Lower lobe of right lung (tissue), 2 donors: ENCODE data around the gene FBXL12. TPM values are rescaled to one million over a fixed set of nuclear protein-coding genes. Genes with fewer than 3 reads are reported as not detected.
A peak's percentile ranks its signal among the peaks of the same experiment; 100 is the strongest.
"Not testable (repeated sequence)": the region's sequence is repeated elsewhere in the genome, so short reads cannot be mapped to it uniquely, and the experiment has no call there.

Experiments used
- ATAC-seq, 2 donors: fragments of 200-7000 bp; cut with Tn5 transposase; one replicate each; pipeline ENCODE4 v1.9.1; 2020 to 2022; ENCODE audit warnings: mild to moderate bottlenecking in 2 of 2, moderate library complexity in 2 of 2
- DNase-seq: peaks from one replicate; pipeline ENCODE4 v3.0.0-alpha.2; 2020
- H3K27ac ChIP-seq: fragments of 200-600 bp; one replicate; pipeline ENCODE4 v1.8.0; 2022
- H3K27me3 ChIP-seq: fragments of 200-600 bp; one replicate; pipeline ENCODE4 v1.8.0; 2022; ENCODE audit warnings: low read depth
- H3K36me3 ChIP-seq: fragments of 200-600 bp; one replicate; pipeline ENCODE4 v1.8.0; 2022; ENCODE audit warnings: mild to moderate bottlenecking
- H3K4me1 ChIP-seq: fragments of 200-600 bp; one replicate; pipeline ENCODE4 v1.8.0; 2022
- H3K4me3 ChIP-seq: fragments of 200-600 bp; one replicate; pipeline ENCODE4 v1.8.0; 2022; ENCODE audit warnings: mild to moderate bottlenecking
- H3K9me3 ChIP-seq: fragments of 200-600 bp; one replicate; pipeline ENCODE4 v1.8.0; 2022
- intact Hi-C: fragments of 100-400 bp; cut with DNase I; formaldehyde crosslinking; loops from one replicate; pipeline ENCODE4 v1.11.0; 2022
- total RNA-seq: library from RNA; stranded (reverse); fragmentation: NEBNext Ultra II Directional; extraction: Animal tissue kit (Norgen Biotek cat#: 25700); gene quantifications from one replicate; pipeline ENCODE4 v1.2.1, GENCODE V29; 2021
- TF ChIP-seq, protein P1 (sequence below): fragments of 200-600 bp; IDR thresholded peaks from one replicate; pipeline ENCODE4 v1.8.0; 2022; ENCODE audit warnings: antibody characterized with exemption, mild to moderate bottlenecking
- donor health status: DM: no; HTN: yes; CAD: no; lungs with severe emphysema.

FBXL12 gene
- total RNA-seq, 1 donor from 2014 or later, result 18.6 TPM

DNA sequence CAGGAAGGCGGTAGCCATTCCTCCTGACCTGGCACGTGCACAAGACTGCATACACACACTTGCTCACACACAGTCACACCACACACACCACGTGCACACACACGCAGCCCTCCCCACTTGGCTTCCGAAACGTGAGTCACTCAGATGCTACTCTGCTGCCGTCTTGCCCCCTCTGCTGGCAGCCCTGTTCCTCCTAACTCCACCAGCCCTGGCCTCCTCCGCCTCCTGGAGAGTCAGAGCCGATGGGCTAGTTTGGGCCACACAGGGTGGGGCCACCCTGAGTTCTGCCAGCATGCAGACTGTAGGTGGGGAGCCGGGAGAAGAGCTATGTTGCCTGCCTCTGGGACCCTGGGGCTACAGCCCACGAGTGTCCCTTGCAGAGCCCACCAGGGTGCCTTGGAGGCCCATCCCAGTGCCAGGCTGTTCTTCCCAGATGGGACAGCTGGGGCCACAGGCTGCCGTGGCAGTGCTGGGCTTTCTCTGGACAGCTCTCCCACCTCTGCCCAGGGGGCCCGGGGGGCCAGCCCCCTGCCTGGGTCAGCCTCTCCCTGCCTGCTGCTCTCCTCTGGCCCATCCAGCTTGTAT lies 28.3 kb upstream of the FBXL12 start:
- TF ChIP-seq, protein P1, sequence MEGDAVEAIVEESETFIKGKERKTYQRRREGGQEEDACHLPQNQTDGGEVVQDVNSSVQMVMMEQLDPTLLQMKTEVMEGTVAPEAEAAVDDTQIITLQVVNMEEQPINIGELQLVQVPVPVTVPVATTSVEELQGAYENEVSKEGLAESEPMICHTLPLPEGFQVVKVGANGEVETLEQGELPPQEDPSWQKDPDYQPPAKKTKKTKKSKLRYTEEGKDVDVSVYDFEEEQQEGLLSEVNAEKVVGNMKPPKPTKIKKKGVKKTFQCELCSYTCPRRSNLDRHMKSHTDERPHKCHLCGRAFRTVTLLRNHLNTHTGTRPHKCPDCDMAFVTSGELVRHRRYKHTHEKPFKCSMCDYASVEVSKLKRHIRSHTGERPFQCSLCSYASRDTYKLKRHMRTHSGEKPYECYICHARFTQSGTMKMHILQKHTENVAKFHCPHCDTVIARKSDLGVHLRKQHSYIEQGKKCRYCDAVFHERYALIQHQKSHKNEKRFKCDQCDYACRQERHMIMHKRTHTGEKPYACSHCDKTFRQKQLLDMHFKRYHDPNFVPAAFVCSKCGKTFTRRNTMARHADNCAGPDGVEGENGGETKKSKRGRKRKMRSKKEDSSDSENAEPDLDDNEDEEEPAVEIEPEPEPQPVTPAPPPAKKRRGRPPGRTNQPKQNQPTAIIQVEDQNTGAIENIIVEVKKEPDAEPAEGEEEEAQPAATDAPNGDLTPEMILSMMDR, result peak; percentile 21
- intact Hi-C loops, result no loop called here
- Histone ChIP-seq H3K27me3 (no peaks in the 10 kb centered on the region), H3K27ac (no peak overlapping the region), H3K4me1 (no peaks in the 10 kb centered on the region), H3K4me3 (no peak overlapping the region), H3K9me3 (no peaks in the 10 kb centered on the region), H3K36me3 (peaks cover 73% of the 10 kb centered on the region)
- DNase-seq (no peak), ATAC-seq (peak; percentile 20 to 28)

DNA sequence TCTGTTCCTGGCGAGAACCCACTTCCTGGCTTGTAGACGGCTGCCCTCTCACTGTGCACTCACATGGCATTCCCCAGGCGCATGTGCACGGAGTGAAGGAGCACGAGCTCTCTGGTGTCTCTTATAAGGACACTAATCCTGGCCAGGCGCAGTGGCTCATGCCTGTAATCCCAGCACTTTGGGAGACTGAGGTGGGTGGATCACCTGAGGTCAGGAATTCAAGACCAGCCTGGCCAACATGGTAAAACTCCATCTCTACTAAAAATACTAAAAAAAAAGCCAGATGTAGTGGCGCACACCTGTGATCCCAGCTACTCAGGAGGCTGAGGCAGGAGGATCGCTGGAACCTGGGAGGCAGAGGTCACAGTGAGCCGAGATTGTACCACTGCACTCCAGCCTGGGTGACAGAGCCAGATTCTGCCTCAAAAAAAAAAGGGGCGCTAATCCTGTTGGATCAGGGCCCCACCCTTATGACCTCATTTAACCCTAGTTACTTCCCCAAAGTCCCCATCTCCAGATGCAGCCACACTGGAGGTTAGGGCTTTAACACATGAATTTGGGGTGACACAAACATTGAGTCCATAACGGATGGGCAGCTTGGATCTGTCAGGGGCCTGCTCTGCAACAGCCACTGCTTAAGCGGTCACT lies 24.9 kb upstream of the FBXL12 start:
- ATAC-seq, H3K27me3 ChIP-seq, DNase-seq, intact Hi-C loops, H3K4me3 ChIP-seq, H3K27ac ChIP-seq, H3K4me1 ChIP-seq, H3K9me3 ChIP-seq: not testable (repeated sequence)
- peaks cover 98% of the 10 kb centered on the region for H3K36me3 ChIP-seq

DNA sequence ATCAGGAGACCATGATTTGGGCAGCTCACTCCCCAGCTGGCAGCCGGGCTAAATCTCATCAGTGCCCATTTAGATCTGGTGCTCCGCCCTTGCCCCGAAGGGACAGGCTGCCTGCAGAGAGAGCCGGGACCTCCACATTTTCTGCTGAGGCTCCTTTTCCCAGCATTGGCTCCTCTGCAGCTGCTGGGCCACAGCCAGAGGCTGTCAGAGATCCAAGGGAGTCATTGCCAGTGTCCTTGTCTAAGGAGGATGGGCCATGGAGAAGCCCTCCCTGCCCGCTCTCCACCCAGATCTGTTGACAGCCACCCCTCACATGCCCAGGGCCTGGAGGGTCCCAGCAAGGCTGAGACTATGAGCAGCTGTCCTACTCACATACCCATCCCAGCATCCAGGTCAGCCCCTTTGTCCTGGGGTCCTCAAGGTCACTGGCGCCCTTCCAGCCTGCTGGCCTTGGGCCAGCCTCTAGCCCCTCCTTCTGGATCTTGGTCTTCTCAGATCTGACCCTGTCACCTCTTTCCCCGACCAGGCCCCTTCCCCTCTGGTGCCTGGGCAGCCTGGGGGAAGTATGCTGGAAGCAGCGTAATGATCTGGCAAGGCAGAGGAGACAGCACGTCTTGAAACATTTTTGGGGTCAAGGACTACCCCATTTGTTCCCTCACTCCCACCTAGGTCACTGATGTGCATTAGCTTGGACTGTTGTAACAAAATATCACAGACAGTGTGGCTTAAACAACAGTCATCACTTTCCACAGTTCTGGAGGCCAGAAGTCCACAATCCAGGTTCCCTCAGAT lies 24.2 kb upstream of the FBXL12 start:
- Histone ChIP-seq H3K4me3 (no peak overlapping the region), H3K4me1 (no peaks in the 10 kb centered on the region), H3K27ac (no peak overlapping the region), H3K36me3 (peaks cover 98% of the 10 kb centered on the region), H3K27me3 (no peaks in the 10 kb centered on the region), H3K9me3 (no peaks in the 10 kb centered on the region)
- TF ChIP-seq, protein P1, result no peak
- ATAC-seq (no peak), DNase-seq (no peak)
- intact Hi-C loops, result no loop called here

DNA sequence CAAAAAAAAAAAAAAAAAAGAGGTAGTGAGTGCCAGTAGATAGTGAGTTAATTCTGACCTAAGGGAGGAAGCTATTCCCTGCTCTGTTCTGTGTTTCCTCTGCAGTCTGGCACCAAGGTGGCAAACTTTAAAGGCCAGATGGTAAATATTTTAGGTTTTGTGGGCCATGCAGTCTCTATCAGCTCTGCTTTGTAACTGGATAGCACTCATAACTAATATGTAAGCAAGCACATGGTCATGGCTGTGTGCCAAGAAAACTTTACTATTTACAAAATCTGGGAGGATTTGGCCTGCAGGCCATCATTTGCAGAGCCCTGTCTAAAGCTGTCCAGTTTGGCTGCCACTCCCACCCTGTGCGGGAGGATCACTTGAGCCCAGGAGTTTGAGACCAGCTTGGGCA lies 20.5 kb upstream of the FBXL12 start:
- DNase-seq, result no peak
- ATAC-seq, result no peak
- Histone ChIP-seq H3K27ac (no peak overlapping the region), H3K4me3 (no peak overlapping the region), H3K27me3 (no peaks in the 10 kb centered on the region), H3K36me3 (peaks cover 62% of the 10 kb centered on the region), H3K9me3 (no peaks in the 10 kb centered on the region), H3K4me1 (peaks cover 16% of the 10 kb centered on the region)
- TF ChIP-seq, protein P1, result no peak
- intact Hi-C loops, result no loop called here

DNA sequence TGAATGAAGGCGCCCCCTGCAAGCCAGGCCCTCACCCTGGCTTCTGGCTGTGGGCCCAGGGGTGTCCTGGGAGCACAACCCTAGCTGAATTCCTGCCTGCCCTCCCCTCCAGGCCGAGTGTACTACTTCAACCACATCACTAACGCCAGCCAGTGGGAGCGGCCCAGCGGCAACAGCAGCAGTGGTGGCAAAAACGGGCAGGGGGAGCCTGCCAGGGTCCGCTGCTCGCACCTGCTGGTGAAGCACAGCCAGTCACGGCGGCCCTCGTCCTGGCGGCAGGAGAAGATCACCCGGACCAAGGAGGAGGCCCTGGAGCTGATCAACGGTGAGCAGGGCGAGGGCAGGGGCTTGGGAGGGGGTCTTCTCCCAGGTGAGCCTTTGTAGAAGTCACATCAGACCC lies 19.4 kb upstream of the FBXL12 start:
- ATAC-seq (no peak), DNase-seq (no peak)
- Histone ChIP-seq H3K27ac (no peak overlapping the region), H3K4me1 (peaks cover 16% of the 10 kb centered on the region), H3K36me3 (peaks cover 54% of the 10 kb centered on the region), H3K9me3 (no peaks in the 10 kb centered on the region), H3K27me3 (no peaks in the 10 kb centered on the region), H3K4me3 (no peak overlapping the region)
- TF ChIP-seq, protein P1, result no peak
- intact Hi-C loops, result no loop called here

DNA sequence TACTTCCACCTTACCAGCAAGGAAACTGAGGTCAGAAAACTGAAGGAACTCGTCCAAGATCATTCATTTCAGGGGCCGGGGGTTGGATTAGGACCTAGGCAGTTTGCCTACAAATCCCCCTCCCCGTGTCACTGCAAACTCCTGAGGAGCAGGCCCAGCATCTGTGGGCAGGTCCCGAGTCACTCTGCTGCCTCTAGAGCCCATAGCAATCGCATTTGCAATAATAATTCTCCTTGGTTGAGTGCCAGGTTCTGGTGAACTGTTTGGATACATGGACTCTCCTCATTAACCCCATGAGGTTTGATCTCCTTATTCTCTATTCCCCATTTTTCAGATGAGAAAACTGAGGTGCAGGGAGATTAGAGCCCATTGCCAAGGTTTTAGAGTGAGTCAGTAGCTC lies 17.1 kb upstream of the FBXL12 start:
- Histone ChIP-seq H3K4me3 (peak overlapping the region; percentile 98), H3K27ac (peak overlapping the region; percentile 83), H3K36me3 (peaks cover 33% of the 10 kb centered on the region), H3K27me3 (no peaks in the 10 kb centered on the region), H3K9me3 (no peaks in the 10 kb centered on the region), H3K4me1 (peaks cover 16% of the 10 kb centered on the region)
- no peak for DNase-seq
- intact Hi-C loops, result no loop called here
- no peak for ATAC-seq
- TF ChIP-seq, protein P1, result no peak
